ENCODE data around the gene TMEM131.
"Not testable (repeated sequence)": the region's sequence is repeated elsewhere in the genome, so short reads cannot be mapped to it uniquely, and the experiment has no call there.

TMEM131 gene

DNA sequence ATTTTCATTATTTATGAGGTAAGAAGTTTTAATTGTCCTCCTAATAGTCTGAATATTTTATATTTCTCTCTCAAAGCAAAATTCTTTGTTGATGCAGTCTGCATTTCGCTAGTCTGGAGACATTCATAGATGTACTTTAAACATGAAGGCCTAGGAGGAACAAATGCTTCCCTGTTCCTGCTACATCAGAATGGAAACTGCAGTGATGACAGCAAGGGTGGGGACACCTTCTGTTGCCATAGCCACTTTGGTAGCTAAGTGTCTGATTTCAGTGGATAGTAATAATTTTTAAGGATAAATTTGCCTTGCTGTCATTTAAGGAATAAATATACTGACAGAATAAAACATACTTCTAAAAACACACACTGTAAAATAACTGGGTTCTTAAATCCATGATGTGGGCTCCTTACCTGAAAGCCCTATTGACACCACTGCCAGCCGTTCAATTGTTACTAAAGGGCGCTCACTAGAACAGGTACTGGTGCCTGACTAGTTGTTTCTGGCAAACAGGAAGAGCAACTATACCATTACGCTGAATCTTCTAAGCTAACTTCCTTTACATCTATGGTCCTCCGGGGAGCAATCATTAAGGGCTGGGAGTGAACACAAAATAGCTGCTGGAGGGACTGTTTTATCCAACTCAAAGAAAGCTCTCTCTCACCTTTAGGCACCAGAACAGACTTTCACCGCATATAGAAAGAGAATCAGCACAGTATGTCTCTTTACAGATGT is 88.2 kb downstream of the TMEM131 start:
- DNase-seq, result no peak

GRCh38 chr2:97906307-97906706 is 89.4 kb downstream of the TMEM131 start:
- no peak for DNase-seq

DNA sequence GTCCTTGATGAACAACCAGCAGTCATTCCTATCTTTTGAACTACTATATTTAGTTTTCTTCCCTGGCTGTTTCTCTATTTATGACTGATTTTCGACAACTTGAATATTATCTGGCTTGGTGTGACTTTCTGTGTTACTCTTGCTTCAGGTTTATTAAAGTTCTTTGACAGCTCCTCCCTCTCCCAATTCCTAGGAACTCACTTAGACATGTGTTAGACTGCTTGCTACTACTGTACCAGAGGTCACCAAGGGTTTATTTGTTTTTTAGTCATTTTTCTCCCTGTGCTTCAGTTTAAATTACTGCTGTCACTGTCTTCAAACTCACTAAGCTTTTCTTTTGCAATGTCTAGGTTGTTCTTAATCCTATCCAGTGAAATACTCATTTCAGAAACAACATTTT is 90.5 kb downstream of the TMEM131 start:
- no peak for DNase-seq

DNA sequence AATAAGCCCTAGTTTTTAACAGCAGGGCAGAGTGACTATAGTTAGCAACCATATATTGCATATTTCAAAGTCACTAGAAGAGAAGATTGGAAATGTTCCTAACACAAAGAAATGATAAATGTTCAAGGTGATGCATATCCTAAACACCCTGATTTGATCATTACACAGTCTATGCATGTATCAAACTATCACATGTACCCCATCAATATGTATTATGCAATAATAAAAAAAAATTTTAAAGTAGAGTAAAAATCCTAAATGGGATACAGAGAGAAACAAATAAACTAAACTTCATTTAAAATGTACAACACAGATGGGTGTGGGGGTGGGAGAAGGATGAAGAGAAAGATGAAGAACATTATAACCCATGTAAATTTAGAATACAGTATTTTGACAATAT is 93.9 kb downstream of the TMEM131 start:
- no peak for DNase-seq

DNA sequence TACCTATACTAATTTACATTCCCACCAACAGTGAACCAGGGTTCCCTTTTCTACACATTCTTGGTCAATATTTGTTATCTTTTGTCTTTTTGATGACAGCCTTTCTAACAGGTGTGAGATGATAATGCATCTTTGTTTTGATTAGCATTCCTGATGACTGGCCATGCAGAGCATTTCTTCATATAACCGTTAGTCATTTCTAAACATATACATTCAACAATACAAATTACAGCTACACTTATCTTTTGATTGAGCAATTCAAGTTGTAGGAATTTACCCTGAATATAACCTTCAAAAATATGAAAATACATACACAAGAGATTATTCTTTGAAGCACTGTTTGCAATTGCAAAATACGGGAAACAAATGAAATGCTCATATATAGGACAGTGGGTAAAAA is 94.9 kb downstream of the TMEM131 start:
- DNase-seq, result no peak

DNA sequence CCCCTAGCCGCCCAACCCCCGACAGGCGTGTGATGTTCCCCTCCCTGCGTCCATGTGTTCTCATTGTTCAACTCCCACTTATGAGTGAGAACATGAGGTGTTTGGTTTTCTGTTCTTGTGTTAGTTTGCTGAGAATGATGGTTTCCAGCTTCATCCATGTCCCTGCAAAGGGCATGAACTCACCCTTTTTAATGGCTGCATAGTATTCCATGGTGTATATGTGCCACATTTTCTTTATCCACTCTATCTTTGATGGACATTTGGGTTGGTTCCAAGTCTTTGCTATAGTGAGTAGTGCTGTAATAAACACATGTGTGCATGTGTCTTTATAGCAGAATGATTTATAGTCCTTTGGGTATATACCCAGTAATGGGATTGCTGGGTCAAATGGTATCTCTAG is 102.7 kb downstream of the TMEM131 start:
- DNase-seq, result not testable (repeated sequence)

- DNase-seq, result no peak
Observed at GRCh38 chr2:97891611-97892010, 104.1 kb downstream of the TMEM131 start.

GRCh38 chr2:97889156-97889555 is 106.6 kb downstream of the TMEM131 start:
- no peak for DNase-seq

- DNase-seq, result no peak
Observed at GRCh38 chr2:97885841-97886240, 109.9 kb downstream of the TMEM131 start.

DNA sequence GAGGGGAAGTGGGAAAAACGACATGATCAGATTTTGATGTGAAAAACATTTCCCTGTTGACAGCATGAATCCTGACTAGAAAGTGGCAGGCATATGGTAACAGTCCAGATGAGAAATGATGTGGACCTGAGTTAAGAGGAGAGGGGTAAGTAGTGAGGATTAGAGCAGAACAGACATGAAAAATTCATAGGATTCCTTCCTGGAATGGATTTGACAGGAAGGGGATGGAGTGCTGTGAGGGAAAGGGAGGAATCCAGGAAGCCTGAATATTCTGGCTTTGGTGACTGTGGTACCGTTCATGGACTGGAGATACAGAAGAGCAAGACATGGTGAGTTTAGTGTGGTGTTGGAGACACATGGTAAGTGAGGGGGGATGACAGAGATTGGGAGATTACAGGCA is 115.4 kb downstream of the TMEM131 start:
- DNase-seq, result no peak

- no peak for DNase-seq
Observed at GRCh38 chr2:97878865-97879264, 116.9 kb downstream of the TMEM131 start.

GRCh38 chr2:97878317-97878716 is 117.4 kb downstream of the TMEM131 start:
- DNase-seq, result not testable (repeated sequence)

DNA sequence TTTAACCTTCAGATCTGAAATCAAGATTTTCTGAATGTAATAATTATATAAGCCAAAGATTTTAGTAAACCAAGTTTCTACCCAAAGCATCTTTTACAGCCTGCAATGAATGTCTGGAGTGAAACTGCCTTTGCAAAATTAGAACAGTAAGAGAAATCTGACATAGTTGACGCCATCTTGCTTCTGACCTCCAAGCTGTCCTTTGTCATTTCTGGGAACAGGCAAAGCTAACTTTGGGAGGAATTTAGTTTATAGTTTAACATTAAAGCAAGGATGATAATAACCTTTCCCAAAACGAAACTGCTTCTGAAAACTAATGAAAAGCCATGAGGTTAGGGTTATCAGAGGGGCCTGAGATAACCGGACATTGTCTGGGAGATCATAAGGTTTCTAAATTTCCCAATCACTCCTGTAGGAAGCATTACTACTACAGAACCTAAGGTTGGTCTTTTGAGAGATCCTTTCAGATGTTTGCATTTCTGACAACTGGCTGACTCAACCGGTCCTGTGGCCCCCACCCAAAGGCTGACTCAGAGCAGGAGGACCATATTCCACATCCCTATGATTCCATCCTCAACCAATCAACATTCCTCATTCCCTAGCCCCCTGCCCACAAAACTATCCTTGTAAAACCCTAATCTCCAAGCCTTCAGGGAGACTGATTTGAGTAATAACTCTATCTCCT is 124.5 kb downstream of the TMEM131 start:
- DNase-seq, result no peak

DNA sequence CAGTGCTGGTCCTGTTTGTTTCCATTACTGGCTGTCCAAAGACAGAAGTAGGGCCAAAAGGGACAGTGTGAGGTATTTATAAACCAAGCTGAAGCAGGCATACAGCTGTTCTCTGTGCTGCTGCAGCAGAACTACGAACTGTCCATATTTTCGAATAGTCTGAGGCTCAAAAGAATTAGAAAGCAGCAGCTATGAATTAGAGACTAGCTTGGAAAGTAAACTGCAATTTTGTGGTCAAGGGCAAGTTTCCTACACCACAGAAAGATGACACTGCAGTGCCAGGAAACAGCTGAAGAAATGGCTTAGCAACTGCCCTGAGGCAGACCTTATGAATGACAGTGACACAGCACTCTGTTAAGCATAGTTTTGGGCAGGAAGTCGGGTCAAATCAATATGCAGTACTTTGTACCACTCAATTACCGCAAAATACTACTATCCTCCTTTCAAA is 125.3 kb downstream of the TMEM131 start:
- peak; percentile 29 for DNase-seq

DNA sequence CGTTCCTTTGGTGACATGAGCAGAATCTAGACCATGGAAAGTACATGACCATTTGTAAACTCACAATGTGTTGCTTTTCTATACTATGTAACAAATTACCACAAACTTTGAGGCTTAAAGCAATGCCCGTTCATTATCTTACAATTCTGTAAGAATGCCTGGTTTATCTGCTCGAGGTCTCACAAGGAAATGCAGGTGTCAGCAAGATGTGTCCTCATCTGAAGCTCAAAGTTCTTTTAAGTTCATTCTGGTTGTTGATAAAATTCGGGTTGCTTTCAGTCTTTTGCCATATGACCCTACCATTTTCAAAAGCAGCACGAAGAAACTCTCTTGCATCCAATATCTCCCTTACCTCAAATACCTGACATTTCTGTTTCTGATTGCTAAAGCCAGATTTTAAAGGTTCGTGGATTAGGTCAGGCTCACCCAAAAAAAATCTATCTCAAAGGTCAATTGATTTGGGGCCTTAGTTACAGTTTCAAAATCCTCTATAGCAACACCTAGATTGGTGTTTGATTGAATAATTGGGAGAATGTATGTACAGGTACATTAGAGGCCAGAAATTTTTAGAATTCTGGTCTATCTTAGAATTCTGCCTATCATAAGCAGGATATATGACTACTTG is 125.9 kb downstream of the TMEM131 start:
- DNase-seq, result no peak

DNA sequence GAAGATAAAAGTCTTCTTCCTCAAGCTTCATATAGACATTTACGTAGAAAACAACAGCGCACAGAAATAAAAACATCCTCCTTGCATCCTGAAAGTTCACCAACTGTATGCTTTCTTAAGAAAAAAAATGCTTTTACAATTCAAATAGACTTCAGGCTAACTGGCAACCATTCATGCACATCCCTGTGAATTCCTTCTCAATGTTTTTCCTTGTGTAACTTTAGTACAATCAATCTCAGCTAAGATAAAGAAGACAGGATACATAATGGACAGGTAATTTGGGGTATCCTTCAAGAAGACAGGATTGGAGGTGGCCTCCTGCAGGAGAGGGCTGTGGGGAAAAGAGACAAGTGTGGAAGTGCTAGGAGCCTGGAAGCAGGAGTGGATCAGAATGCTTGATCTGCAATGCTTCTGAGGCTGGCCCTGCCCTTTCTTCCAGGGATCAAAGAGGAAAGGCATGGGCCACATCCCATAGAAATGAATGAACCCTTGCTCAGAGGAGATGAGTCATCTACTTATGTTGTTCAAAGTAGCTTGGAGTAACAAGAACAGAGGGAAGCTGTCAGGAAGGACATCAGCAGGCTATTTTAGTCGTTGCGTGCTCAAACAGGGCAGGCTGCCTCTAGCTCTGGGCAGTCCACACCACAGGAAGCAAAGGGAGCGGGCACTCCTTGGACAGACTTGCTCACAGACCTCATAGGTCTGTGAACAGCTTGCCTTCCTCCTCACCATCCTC is 126.6 kb downstream of the TMEM131 start:
- no peak for DNase-seq

- no peak for DNase-seq
Observed at GRCh38 chr2:97863829-97864228, 131.9 kb downstream of the TMEM131 start.

DNA sequence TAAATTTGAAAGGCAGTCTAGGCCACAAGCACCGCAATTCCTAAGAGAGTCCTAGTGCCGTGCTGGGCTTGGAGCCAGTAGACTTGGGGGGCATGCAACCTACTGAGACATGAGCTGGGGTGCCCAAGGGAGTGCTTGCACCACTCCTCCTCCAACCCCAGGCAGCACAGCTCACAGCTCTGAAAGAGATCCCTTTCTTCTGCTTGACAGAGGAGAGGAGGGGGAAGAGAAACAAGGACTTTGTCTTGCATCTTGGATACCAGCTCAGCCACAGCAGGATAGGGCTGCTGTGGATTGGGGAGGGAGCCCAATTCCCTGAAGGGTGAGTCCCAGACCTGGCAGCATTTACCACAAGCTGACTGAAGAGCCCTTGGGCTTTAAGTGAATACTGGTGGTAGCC is 134.6 kb downstream of the TMEM131 start:
- DNase-seq, result no peak

GRCh38 chr2:97858442-97858841 is 137.3 kb downstream of the TMEM131 start:
- DNase-seq, result no peak

DNA sequence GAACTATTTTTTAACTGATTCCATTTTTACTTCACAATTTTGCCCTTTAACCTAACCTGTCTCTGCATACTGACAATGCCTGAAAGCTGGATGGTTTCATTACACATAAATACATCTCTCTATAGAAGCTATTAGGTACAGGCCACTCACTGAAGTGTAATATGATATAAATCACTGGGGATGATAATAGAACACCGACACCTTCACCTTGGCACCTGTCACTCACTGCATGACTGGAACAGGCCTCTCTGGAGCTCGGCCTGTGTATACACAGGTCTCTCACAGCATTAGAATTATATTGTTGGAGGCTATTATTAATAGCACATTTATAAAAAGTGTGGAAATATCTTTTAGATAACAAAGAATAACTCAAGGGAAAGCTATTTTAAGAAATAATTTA is 138.2 kb downstream of the TMEM131 start:
- DNase-seq, result no peak

- not testable (repeated sequence) for DNase-seq
Observed at GRCh38 chr2:97853057-97853456, 142.7 kb downstream of the TMEM131 start.

- no peak for DNase-seq
Observed at GRCh38 chr2:97851172-97851571, 144.6 kb downstream of the TMEM131 start.

DNA sequence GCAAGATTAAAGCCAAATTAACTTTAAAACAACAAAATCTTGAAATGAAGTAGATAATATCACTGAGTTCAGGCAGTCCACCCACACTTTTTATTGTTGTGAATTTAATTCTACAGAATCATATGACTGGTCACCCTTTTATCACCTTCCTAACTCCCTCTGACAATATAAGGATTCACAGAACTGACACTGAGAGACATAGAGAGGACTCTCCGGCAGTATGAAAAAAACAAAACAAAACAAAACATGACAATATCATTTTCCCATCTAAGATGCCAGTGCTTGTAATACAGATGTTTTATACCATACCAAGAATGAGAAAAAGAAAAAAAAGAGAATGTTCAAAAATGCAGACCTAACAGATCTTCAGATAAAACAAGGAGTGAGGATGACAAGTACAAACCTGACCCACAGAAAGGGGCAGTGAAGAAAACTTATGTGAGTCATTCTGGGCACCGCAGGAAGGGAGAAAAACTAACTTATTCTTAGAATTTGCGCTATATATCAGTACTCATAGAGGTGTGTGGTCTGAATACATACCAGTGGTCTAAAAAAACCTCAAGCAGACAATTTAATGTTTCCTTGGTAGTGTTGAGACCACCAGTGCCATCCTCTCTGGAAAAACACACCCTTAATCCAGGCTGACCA is 145.7 kb downstream of the TMEM131 start:
- no peak for DNase-seq

All from stimulated activated naive CD4-positive, alpha-beta T cell treated with Interleukin-2 at 50 U/mL for 16 hours (primary cell).